ENCODE measurements around the gene RIN2. TPM values are rescaled to one million over a fixed set of nuclear protein-coding genes. Genes with fewer than 3 reads are reported as not detected.

The RIN2 gene
- total and polyA plus RNA-seq, 2 of the 13 experiments (the other 11 are each of a cell fraction or from before 2014, with no cell fraction given) = 2.5 to 5.1 TPM

DNA sequence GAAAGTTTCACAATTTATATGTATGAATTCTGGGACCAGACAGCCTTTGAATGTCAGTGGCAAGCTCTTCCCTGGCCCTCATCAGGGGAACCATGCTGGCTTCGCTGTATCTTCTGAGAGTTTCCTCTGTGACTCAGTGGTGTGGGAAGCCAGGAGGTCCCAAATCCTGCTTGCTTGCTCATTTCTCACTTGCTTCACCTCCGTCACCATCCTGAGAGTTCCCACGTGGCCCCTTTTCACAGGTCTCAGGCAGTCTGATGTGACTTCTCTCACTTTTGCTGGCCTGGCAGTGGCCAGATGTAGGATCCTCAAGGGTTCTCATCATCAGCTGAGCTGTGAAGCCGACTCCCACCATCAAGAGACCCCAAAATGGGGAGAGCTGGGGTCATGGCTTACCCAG is 28.4 kb upstream of the RIN2 start:
- POLR2A ChIA-PET = no interaction called here
- FAIRE-seq = no peak
- no peak for TF ChIP-seq REL (CRISPR knock-in tag; conservative IDR thresholded peaks at IDR 0.05)
- no peak for TF ChIP-seq POLR2G (IDR thresholded peaks at IDR 0.05; ENCODE audit: low read depth, low read length)
- TF ChIP-seq PHF8 (CRISPR knock-in tag; IDR thresholded peaks at IDR 0.05) = no peak
- TF ChIP-seq ZNF354B (CRISPR knock-in tag; IDR thresholded peaks at IDR 0.05) = no peak
- TF ChIP-seq ZKSCAN5 (CRISPR knock-in tag; IDR thresholded peaks at IDR 0.05) = no peak
- no peak for TF ChIP-seq YEATS2 (CRISPR knock-in tag; IDR thresholded peaks at IDR 0.05; ENCODE audit: borderline replicate concordance)
- TF ChIP-seq KAT8 (CRISPR knock-in tag; IDR thresholded peaks at IDR 0.05) = no peak
- TF ChIP-seq, protein P1, sequence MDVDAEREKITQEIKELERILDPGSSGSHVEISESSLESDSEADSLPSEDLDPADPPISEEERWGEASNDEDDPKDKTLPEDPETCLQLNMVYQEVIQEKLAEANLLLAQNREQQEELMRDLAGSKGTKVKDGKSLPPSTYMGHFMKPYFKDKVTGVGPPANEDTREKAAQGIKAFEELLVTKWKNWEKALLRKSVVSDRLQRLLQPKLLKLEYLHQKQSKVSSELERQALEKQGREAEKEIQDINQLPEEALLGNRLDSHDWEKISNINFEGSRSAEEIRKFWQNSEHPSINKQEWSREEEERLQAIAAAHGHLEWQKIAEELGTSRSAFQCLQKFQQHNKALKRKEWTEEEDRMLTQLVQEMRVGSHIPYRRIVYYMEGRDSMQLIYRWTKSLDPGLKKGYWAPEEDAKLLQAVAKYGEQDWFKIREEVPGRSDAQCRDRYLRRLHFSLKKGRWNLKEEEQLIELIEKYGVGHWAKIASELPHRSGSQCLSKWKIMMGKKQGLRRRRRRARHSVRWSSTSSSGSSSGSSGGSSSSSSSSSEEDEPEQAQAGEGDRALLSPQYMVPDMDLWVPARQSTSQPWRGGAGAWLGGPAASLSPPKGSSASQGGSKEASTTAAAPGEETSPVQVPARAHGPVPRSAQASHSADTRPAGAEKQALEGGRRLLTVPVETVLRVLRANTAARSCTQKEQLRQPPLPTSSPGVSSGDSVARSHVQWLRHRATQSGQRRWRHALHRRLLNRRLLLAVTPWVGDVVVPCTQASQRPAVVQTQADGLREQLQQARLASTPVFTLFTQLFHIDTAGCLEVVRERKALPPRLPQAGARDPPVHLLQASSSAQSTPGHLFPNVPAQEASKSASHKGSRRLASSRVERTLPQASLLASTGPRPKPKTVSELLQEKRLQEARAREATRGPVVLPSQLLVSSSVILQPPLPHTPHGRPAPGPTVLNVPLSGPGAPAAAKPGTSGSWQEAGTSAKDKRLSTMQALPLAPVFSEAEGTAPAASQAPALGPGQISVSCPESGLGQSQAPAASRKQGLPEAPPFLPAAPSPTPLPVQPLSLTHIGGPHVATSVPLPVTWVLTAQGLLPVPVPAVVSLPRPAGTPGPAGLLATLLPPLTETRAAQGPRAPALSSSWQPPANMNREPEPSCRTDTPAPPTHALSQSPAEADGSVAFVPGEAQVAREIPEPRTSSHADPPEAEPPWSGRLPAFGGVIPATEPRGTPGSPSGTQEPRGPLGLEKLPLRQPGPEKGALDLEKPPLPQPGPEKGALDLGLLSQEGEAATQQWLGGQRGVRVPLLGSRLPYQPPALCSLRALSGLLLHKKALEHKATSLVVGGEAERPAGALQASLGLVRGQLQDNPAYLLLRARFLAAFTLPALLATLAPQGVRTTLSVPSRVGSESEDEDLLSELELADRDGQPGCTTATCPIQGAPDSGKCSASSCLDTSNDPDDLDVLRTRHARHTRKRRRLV (CRISPR knock-in tag; IDR thresholded peaks at IDR 0.05) = no peak
- TF ChIP-seq, protein P2, sequence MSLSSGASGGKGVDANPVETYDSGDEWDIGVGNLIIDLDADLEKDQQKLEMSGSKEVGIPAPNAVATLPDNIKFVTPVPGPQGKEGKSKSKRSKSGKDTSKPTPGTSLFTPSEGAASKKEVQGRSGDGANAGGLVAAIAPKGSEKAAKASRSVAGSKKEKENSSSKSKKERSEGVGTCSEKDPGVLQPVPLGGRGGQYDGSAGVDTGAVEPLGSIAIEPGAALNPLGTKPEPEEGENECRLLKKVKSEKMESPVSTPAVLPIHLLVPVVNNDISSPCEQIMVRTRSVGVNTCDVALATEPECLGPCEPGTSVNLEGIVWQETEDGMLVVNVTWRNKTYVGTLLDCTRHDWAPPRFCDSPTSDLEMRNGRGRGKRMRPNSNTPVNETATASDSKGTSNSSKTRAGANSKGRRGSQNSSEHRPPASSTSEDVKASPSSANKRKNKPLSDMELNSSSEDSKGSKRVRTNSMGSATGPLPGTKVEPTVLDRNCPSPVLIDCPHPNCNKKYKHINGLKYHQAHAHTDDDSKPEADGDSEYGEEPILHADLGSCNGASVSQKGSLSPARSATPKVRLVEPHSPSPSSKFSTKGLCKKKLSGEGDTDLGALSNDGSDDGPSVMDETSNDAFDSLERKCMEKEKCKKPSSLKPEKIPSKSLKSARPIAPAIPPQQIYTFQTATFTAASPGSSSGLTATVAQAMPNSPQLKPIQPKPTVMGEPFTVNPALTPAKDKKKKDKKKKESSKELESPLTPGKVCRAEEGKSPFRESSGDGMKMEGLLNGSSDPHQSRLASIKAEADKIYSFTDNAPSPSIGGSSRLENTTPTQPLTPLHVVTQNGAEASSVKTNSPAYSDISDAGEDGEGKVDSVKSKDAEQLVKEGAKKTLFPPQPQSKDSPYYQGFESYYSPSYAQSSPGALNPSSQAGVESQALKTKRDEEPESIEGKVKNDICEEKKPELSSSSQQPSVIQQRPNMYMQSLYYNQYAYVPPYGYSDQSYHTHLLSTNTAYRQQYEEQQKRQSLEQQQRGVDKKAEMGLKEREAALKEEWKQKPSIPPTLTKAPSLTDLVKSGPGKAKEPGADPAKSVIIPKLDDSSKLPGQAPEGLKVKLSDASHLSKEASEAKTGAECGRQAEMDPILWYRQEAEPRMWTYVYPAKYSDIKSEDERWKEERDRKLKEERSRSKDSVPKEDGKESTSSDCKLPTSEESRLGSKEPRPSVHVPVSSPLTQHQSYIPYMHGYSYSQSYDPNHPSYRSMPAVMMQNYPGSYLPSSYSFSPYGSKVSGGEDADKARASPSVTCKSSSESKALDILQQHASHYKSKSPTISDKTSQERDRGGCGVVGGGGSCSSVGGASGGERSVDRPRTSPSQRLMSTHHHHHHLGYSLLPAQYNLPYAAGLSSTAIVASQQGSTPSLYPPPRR (CRISPR knock-in tag; IDR thresholded peaks at IDR 0.05; ENCODE audit: borderline replicate concordance) = no peak
- no peak for TF ChIP-seq FIP1L1 (IDR thresholded peaks at IDR 0.05; ENCODE audit: borderline replicate concordance, insufficient read depth, low read depth, low read length)
- TF ChIP-seq SRSF1 (optimal IDR thresholded peaks at IDR 0.05; ENCODE audit: low read depth, low read length) = no peak
- no peak for TF ChIP-seq ZNF639 (CRISPR knock-in tag; conservative IDR thresholded peaks at IDR 0.05)

More for the DNA sequence above, 28.4 kb upstream of the RIN2 start:
- CTCF ChIA-PET (ENCODE audit: low intra/inter-chr PET ratio, low total read pairs) = no interaction called here
- 28% methylated on average over 4 of the region's 4 CpGs for WGBS (ENCODE audit: low lambda C conversion rate)
- H3K4me3 ChIP-seq (replicated peaks in 1 of 3; ENCODE audit: insufficient read depth in 1 of 3, low read depth in 2 of 3, low read length in 3 of 3) = no peak overlapping the region
- no peak for ATAC-seq
- H3K79me2 ChIP-seq (ENCODE audit: insufficient read depth, low read length) = no peaks in the 10 kb centered on the region
- in situ Hi-C loops (cut with HindIII; ENCODE audit: extremely low pct_ligation_motif_present, low pct_unique_long_range_greater_than_20kb) = no loop called here
- H3K36me3 ChIP-seq (replicated peaks in 1 of 2; ENCODE audit: control insufficient read depth in 1 of 2, insufficient read depth in 2 of 2, low read length in 2 of 2) = no peaks in the 10 kb centered on the region
- no peak for DNase-seq (ENCODE audit: low spot score)
- no peak overlapping the region for H2AFZ ChIP-seq (ENCODE audit: low read length)
- BruUV-seq (replicated peaks) = no TSS peak
- H3K9ac ChIP-seq (ENCODE audit: insufficient read depth, low read depth, low read length) = no peak overlapping the region
- intact Hi-C loops (cut with micrococcal nuclease; ENCODE audit: unreplicated experiment) = no loop called here
- H4K20me1 ChIP-seq (ENCODE audit: insufficient read depth, low read length) = no peaks in the 10 kb centered on the region
- peaks cover 3 to 17% of the 10 kb centered on the region in 2 experiments; a peak in 3 of 5 replicates for H3K27me3 ChIP-seq (ENCODE audit: control insufficient read depth in 1 of 2, insufficient read depth in 2 of 2, low read length in 2 of 2)
- no peaks in the 10 kb centered on the region for H3K9me3 ChIP-seq (ENCODE audit: low read length)
- no peak overlapping the region for H3K27ac ChIP-seq (ENCODE audit: extremely low read length, insufficient read depth, low read length)
- H3K4me1 ChIP-seq (ENCODE audit: insufficient read depth, low read length) = no peaks in the 10 kb centered on the region
- no peak overlapping the region for H3K4me2 ChIP-seq (ENCODE audit: low read depth, low read length)

Data from HepG2 (cell line).